Ectodermal cell (in vitro differentiated cells): ENCODE data around the gene IL3RA.
"Not testable (repeated sequence)": the region's sequence is repeated elsewhere in the genome, so short reads cannot be mapped to it uniquely, and the experiment has no call there.

Experiments
- H3K27ac ChIP-seq: 2 replicates; pipeline ENCODE4 v1.7.0; 2013; ENCODE audit warnings: mild to moderate bottlenecking, low read depth, low read length; ENCODE audit not compliant: insufficient read depth, poor library complexity, severe bottlenecking
- H3K27me3 ChIP-seq: 2 replicates; pipeline ENCODE4 v1.7.0; 2013; ENCODE audit warnings: mild to moderate bottlenecking, low read length; ENCODE audit not compliant: insufficient read depth, control insufficient read depth, poor library complexity, severe bottlenecking
- H3K36me3 ChIP-seq: one replicate; pipeline ENCODE4 v1.7.0; 2013; ENCODE audit warnings: low read length; ENCODE audit not compliant: control insufficient read depth, insufficient read depth
- H3K4me1 ChIP-seq: one replicate; pipeline ENCODE4 v1.7.0; 2013; ENCODE audit warnings: low read length; ENCODE audit not compliant: control insufficient read depth, insufficient read depth
- H3K4me3 ChIP-seq: 2 replicates; pipeline ENCODE4 v1.7.0; 2013; ENCODE audit warnings: low read depth, low read length, control low read depth; ENCODE audit not compliant: insufficient read depth
- H3K9me3 ChIP-seq: 2 replicates; pipeline ENCODE4 v1.7.0; 2013; ENCODE audit warnings: mild to moderate bottlenecking, low read length, moderate library complexity; ENCODE audit not compliant: control insufficient read depth
- WGBS, 2 experiments: methylation state at CpG; one replicate each; pipeline ENCODE4 v1.1.7; 2013; ENCODE audit warnings: missing lambda C conversion rate in 2 of 2; 5-methylcytosine and 5-hydroxymethylcytosine counted together

IL3RA gene

DNA sequence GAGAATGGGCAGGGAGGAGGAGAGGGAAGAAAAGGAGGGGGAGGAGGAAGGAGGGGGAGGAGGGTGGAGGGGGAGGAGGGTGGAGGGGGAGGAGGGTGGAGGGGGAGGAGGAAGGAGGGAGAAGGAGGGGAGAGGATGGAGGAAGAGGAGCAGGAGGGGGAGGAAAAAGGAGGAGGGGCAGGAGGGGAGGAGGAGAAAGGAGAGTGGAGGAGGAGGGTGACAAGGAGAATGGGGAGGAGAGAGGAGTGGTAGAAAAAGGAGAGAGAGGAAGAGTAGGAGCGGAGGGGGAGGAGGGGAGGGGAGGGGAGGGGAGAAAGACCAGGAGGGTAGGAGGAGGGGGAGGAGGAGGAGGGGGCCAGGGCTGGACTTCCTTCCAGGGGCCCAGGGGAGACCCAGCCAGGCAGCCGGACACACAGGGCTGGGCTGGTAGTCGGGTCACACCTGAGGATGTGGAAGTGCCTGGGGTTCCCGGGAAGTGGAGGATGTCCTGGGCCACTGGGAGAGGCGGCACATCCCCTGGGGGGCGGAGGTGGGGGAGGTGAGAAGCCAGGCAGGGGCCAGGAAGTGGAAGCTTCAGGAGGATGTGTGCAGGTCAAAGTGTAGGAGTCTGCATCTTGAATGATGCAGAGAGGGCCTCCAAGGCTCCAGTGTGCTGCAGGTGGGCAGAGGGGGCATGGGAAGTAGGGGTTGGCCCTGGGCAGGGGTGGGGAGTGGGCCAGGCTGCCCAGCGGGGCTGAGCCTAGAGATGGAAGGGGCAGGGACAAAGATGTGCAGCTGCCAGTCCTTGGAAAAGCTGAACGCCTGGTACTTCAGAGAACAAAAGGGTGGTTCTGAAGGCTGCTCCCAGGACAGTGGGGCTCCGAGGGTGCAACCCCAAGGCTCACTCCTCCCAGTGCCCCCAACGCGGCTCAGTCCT, 18.8 kb downstream of the IL3RA start:
- Histone ChIP-seq H3K27ac (peak overlapping the region; percentile 65), H3K27me3 (no peaks in the 10 kb centered on the region), H3K9me3 (no peaks in the 10 kb centered on the region), H3K4me1 (peaks cover 8% of the 10 kb centered on the region), H3K4me3 (no peak overlapping the region), H3K36me3 (peaks cover 8% of the 10 kb centered on the region)
- WGBS, 2 experiments, result 16 to 20% methylated on average over 11 of the region's 11 CpGs

- H3K4me1 ChIP-seq, result peaks cover 8% of the 10 kb centered on the region
- H3K9me3 ChIP-seq, result no peaks in the 10 kb centered on the region
- 95 to 96% methylated on average over 10 of the region's 10 CpGs for WGBS, 2 experiments
- no peak overlapping the region for H3K27ac ChIP-seq
- H3K27me3 ChIP-seq, result no peaks in the 10 kb centered on the region
- no peak overlapping the region for H3K4me3 ChIP-seq
- H3K36me3 ChIP-seq, result peaks cover 8% of the 10 kb centered on the region
Observed at GRCh38 chrX:1357993-1358392, 21.4 kb downstream of the IL3RA start.

GRCh38 chrX:1358793-1359476, 22.4 kb downstream of the IL3RA start:
- no peak overlapping the region for H3K27ac ChIP-seq
- H3K4me3 ChIP-seq, result no peak overlapping the region
- peaks cover 8% of the 10 kb centered on the region for H3K36me3 ChIP-seq
- WGBS, 2 experiments, result 85 to 87% methylated on average over 5 of the region's 6 CpGs
- H3K9me3 ChIP-seq, result no peaks in the 10 kb centered on the region
- H3K27me3 ChIP-seq, result no peaks in the 10 kb centered on the region
- H3K4me1 ChIP-seq, result peaks cover 8% of the 10 kb centered on the region

DNA sequence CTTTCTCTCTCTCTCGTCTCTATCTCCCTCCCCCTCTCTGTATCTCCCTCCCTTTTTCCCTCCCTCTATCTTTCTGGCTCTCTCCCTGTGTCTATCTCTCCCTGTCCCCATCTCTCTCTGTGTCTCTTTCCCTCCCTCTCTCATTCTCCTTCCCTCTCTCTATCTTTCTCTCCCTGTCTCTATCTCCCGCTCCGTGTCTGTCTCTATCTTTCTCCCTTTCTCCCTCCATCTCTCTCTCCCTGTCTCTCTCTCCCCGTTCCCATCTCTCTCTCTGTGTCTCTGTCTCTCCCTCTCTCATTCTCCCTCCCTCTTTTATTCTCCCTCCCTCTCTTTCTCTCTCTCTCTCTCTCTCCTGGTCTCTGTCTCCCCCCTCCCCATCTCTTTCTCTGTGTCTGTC, 22.9 kb downstream of the IL3RA start:
- Histone ChIP-seq H3K4me1 (peaks cover 8% of the 10 kb centered on the region), H3K27ac (no peak overlapping the region), H3K4me3 (no peak overlapping the region), H3K9me3 (no peaks in the 10 kb centered on the region), H3K27me3 (no peaks in the 10 kb centered on the region), H3K36me3 (peaks cover 8% of the 10 kb centered on the region)
- WGBS, 2 experiments, result 79 to 83% methylated on average over 4 of the region's 4 CpGs

- Histone ChIP-seq H3K27ac (no peak overlapping the region), H3K9me3 (no peaks in the 10 kb centered on the region), H3K4me1 (peaks cover 8% of the 10 kb centered on the region), H3K27me3 (no peaks in the 10 kb centered on the region), H3K4me3 (no peak overlapping the region), H3K36me3 (peaks cover 8% of the 10 kb centered on the region)
- WGBS, 2 experiments, result 83 to 86% methylated on average over 2 of the region's 2 CpGs
Observed at GRCh38 chrX:1360171-1360570, 23.6 kb downstream of the IL3RA start.

DNA sequence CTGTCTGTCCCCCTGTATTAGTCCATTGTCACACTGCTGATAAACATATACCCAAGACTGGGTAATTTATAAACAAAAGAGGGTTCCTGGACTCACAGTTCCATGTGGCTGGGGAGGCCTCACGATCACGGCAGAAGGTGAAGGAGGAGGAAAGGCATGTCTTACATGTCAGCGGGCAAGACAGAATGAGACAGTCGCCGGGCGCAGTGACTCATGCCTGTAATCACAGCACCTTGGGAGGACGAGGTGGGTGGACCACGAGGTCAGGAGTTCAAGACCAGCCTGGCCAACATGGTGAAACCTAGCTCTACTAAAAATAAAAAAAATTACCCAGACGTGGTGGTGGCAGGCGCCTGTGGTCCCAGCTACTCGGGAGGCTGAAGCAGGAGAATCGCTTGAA, 24.7 kb downstream of the IL3RA start:
- Histone ChIP-seq H3K4me1 (no peaks in the 10 kb centered on the region), H3K9me3 (no peaks in the 10 kb centered on the region), H3K36me3 (peaks cover 8% of the 10 kb centered on the region), H3K4me3 (no peak overlapping the region), H3K27me3 (no peaks in the 10 kb centered on the region), H3K27ac (no peak overlapping the region)
- WGBS, 2 experiments, result 89 to 91% methylated on average over 12 of the region's 12 CpGs

DNA sequence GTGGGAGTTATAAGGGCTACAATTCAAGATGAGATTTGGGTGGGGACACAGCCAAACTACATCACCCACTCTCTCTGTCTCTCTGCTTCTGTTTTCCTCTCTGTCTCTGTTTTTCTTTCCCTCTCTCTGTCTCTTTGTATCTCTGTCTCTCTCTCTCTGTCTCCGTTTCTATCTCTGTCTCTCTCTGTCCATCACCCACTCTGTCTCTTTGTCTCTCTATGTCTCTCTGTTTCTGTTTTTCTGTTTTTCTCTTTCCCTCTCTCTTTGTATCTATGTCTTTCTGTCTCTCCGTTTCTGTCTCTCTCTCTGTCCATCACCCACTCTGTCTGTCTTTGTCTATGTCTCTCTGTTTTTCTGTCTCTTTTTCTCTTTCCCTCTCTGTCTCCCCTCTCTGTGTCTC, 25.3 kb downstream of the IL3RA start:
- H3K4me1 ChIP-seq, result no peaks in the 10 kb centered on the region
- H3K9me3 ChIP-seq, result no peaks in the 10 kb centered on the region
- 91% methylated on average over 2 of the region's 2 CpGs for WGBS, 2 experiments
- H3K27me3 ChIP-seq, result no peaks in the 10 kb centered on the region
- no peak overlapping the region for H3K4me3 ChIP-seq
- H3K36me3 ChIP-seq, result peaks cover 8% of the 10 kb centered on the region
- H3K27ac ChIP-seq, result no peak overlapping the region

GRCh38 chrX:1366363-1366762, 29.8 kb downstream of the IL3RA start:
- not testable (repeated sequence) for H3K27ac ChIP-seq, H3K27me3 ChIP-seq, H3K36me3 ChIP-seq, H3K9me3 ChIP-seq, H3K4me1 ChIP-seq, H3K4me3 ChIP-seq
- 96 to 98% methylated on average over 19 to 41 of the region's 63 CpGs for WGBS, 2 experiments

DNA sequence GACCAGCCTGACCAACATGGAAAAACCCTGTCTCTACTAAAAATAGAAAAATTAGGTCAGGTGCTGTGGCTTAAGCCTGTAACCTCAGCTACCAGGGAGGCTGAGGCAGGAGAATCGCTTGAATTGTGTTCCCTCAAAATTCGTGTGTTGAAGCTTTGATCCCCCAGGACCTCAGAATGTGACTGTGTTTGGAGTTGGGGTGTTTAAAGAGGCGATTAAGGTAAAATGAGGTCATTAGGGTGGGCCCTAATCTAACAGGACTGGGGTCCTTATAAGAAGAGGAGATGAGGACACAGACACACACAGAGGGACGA, 31.8 kb downstream of the IL3RA start:
- WGBS, 2 experiments, result 88 to 91% methylated on average over 4 of the region's 4 CpGs
- Histone ChIP-seq H3K4me3 (no peak overlapping the region), H3K36me3 (no peaks in the 10 kb centered on the region), H3K4me1 (no peaks in the 10 kb centered on the region), H3K27ac (no peak overlapping the region), H3K27me3 (no peaks in the 10 kb centered on the region), H3K9me3 (no peaks in the 10 kb centered on the region)

GRCh38 chrX:1378306-1378759, 41.7 kb downstream of the IL3RA start:
- Histone ChIP-seq H3K4me1 (no peaks in the 10 kb centered on the region), H3K36me3 (no peaks in the 10 kb centered on the region), H3K27ac (no peak overlapping the region), H3K27me3 (no peaks in the 10 kb centered on the region), H3K4me3 (no peak overlapping the region), H3K9me3 (no peaks in the 10 kb centered on the region)
- WGBS, 2 experiments, result 95% methylated on average over 24 of the region's 24 CpGs
